Measurements from ENCODE around the gene DRD1.

Gene DRD1

DNA sequence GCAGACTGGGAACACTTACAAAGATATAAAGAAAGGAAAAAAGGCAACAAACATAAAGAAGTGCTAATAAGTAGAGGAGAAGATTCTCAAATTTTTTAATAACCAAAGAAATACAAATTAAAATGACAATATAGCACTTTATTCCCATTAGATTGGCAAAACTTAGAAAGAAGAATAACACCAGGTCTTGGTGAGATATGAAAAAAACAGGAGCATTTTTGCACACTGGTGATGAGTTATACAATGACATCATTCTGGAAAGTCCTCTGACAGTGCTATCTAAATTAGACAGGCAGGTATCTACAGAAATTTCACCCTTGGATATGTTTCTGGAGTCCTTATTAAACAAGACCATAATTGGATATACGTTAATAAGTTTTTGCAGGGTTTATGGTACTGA lies 24.9 kb upstream of the DRD1 start:
- no peak for ATAC-seq
- TF ChIP-seq SNAI2 (CRISPR knock-in tag; IDR thresholded peaks at IDR 0.05), result no peak
- TF ChIP-seq, protein P1, sequence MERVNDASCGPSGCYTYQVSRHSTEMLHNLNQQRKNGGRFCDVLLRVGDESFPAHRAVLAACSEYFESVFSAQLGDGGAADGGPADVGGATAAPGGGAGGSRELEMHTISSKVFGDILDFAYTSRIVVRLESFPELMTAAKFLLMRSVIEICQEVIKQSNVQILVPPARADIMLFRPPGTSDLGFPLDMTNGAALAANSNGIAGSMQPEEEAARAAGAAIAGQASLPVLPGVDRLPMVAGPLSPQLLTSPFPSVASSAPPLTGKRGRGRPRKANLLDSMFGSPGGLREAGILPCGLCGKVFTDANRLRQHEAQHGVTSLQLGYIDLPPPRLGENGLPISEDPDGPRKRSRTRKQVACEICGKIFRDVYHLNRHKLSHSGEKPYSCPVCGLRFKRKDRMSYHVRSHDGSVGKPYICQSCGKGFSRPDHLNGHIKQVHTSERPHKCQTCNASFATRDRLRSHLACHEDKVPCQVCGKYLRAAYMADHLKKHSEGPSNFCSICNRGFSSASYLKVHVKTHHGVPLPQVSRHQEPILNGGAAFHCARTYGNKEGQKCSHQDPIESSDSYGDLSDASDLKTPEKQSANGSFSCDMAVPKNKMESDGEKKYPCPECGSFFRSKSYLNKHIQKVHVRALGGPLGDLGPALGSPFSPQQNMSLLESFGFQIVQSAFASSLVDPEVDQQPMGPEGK (CRISPR knock-in tag; IDR thresholded peaks at IDR 0.05; ENCODE audit: borderline replicate concordance), result no peak
- TF ChIP-seq ZFP3 (CRISPR knock-in tag; IDR thresholded peaks at IDR 0.05), result no peak
- no peak for TF ChIP-seq ARNTL (CRISPR knock-in tag; IDR thresholded peaks at IDR 0.05; ENCODE audit: borderline replicate concordance, low read depth)
- TF ChIP-seq ISL1 (CRISPR knock-in tag; IDR thresholded peaks at IDR 0.05), result no peak

DNA sequence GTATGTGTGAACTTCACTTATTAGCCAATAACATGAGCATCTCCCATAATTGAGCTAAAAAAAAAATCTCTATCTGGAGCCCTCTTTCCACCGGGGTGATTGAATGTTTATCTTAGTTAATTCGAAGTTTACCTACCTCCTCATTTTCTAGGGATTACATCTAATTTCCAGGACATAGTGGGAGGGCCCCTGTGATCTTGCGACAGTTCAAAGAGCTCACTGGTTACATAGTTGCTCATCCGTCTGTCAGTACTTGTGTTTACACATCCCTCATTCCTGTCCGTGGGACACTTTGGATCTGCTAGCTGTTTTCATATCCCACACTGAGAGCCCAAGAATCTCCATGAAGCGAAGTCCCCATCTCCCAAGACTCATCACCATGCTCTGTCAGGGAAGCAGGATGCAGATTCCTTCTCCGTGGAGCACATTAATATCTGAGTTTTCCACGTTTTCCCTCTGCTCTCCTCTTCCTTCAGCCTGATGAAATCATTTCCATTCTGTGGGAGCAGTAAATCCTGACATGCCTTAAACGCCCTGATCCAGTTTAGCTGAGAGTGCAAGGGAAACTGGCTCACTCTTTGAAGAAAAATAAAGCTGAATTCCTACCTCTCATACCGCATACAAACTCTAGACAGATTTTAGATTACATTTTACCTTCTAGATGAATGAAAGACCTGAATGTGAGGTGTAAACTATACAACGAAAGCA lies 24.2 kb upstream of the DRD1 start:
- no peak for ATAC-seq
- TF ChIP-seq RARB (CRISPR knock-in tag; IDR thresholded peaks at IDR 0.05), result no peak
- no peak for TF ChIP-seq ZNF565 (CRISPR knock-in tag; conservative IDR thresholded peaks at IDR 0.05; ENCODE audit: low read depth)
- no peak for TF ChIP-seq GLIS3 (CRISPR knock-in tag; IDR thresholded peaks at IDR 0.05)
- no peak for TF ChIP-seq ZC3H10 (CRISPR knock-in tag; IDR thresholded peaks at IDR 0.05)

DNA sequence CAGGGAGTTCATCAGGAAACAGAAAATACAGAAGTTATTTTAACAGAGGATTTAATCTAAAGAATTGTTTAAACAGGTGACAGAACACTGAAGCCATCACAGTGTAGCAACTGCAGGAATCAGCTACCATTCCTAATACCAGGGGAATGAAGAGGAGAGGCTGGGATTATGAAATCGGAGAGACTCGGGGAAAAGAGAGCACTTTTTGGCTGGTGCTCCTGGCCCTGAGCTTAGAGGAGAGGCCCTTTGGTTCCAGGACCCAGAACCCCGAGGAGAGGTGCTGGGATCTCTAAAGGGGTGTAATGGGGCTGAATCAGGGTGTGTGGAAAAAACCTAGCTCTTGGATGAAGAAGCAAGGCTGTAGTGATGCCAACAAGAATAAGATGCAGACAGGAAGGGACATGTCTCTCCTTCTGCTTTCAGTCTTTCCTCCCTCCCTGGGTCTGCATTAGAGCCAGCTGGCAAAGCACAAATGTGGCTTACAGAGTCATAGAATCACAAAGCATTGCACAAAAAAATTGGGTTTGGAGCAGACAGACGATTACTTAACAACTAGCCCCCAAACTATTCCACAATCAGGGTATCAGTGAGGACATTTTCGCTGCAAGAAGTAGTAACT lies 22.8 kb upstream of the DRD1 start:
- TF ChIP-seq ZFP30 (CRISPR knock-in tag; IDR thresholded peaks at IDR 0.05), result no peak
- TF ChIP-seq GLIS3 (CRISPR knock-in tag; IDR thresholded peaks at IDR 0.05), result no peak
- TF ChIP-seq, protein P2, sequence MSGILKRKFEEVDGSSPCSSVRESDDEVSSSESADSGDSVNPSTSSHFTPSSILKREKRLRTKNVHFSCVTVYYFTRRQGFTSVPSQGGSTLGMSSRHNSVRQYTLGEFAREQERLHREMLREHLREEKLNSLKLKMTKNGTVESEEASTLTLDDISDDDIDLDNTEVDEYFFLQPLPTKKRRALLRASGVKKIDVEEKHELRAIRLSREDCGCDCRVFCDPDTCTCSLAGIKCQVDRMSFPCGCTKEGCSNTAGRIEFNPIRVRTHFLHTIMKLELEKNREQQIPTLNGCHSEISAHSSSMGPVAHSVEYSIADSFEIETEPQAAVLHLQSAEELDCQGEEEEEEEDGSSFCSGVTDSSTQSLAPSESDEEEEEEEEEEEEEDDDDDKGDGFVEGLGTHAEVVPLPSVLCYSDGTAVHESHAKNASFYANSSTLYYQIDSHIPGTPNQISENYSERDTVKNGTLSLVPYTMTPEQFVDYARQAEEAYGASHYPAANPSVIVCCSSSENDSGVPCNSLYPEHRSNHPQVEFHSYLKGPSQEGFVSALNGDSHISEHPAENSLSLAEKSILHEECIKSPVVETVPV (CRISPR knock-in tag; IDR thresholded peaks at IDR 0.05), result no peak
- no peak for TF ChIP-seq OSR1 (CRISPR knock-in tag; IDR thresholded peaks at IDR 0.05)
- no peak for TF ChIP-seq PPARA (CRISPR knock-in tag; IDR thresholded peaks at IDR 0.05; ENCODE audit: borderline replicate concordance)
- TF ChIP-seq ZNF8 (CRISPR knock-in tag; IDR thresholded peaks at IDR 0.05), result no peak
- TF ChIP-seq, protein P3, sequence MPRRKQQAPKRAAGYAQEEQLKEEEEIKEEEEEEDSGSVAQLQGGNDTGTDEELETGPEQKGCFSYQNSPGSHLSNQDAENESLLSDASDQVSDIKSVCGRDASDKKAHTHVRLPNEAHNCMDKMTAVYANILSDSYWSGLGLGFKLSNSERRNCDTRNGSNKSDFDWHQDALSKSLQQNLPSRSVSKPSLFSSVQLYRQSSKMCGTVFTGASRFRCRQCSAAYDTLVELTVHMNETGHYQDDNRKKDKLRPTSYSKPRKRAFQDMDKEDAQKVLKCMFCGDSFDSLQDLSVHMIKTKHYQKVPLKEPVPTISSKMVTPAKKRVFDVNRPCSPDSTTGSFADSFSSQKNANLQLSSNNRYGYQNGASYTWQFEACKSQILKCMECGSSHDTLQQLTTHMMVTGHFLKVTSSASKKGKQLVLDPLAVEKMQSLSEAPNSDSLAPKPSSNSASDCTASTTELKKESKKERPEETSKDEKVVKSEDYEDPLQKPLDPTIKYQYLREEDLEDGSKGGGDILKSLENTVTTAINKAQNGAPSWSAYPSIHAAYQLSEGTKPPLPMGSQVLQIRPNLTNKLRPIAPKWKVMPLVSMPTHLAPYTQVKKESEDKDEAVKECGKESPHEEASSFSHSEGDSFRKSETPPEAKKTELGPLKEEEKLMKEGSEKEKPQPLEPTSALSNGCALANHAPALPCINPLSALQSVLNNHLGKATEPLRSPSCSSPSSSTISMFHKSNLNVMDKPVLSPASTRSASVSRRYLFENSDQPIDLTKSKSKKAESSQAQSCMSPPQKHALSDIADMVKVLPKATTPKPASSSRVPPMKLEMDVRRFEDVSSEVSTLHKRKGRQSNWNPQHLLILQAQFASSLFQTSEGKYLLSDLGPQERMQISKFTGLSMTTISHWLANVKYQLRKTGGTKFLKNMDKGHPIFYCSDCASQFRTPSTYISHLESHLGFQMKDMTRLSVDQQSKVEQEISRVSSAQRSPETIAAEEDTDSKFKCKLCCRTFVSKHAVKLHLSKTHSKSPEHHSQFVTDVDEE (CRISPR knock-in tag; IDR thresholded peaks at IDR 0.05), result no peak

DNA sequence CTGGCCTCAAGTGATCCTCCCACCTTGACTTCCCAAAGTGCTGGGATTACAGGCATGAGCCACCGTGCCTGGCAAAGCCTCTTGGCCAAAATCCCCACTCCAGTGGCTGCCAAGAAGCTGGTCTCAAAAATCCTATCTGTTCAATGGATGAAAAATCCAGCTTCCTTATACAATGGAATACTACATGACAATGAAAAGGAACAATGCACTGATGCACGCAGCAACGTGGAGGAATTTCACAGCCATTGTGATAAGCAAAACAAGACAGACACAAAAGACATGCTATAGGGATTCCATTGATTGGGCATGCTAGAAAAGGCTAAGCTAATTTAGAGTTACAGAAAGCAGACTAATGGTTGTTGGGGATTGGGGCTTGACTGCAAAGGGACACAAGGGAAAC lies 21.3 kb upstream of the DRD1 start:
- TF ChIP-seq, protein P4, sequence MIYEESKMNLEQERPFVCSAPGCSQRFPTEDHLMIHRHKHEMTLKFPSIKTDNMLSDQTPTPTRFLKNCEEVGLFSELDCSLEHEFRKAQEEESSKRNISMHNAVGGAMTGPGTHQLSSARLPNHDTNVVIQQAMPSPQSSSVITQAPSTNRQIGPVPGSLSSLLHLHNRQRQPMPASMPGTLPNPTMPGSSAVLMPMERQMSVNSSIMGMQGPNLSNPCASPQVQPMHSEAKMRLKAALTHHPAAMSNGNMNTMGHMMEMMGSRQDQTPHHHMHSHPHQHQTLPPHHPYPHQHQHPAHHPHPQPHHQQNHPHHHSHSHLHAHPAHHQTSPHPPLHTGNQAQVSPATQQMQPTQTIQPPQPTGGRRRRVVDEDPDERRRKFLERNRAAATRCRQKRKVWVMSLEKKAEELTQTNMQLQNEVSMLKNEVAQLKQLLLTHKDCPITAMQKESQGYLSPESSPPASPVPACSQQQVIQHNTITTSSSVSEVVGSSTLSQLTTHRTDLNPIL (CRISPR knock-in tag; IDR thresholded peaks at IDR 0.05; ENCODE audit: low read depth), result no peak
- TF ChIP-seq OSR1 (CRISPR knock-in tag; IDR thresholded peaks at IDR 0.05) (no peak), GLIS3 (CRISPR knock-in tag; IDR thresholded peaks at IDR 0.05) (no peak), ZFP3 (CRISPR knock-in tag; IDR thresholded peaks at IDR 0.05) (no peak), CSDC2 (CRISPR knock-in tag; IDR thresholded peaks at IDR 0.05) (no peak)
- no peak for ATAC-seq

More for the DNA sequence above, 22.8 kb upstream of the DRD1 start:
- ATAC-seq, result no peak

DNA sequence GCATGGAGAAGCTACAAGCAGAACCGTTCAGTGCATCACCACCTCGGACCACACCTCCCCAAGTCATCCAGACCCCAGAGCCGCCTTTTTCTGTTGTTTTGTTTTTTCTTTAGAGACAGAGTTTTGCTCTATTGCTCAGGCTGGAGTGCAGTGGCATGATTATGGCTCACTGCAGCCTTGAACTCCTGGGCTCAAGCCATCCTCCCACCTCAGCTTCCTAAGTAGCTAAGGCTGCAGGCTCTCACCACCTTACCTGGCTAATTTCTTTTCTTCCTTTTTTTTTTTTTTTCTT lies 20.9 kb upstream of the DRD1 start:
- peak; percentile 38 for ATAC-seq
- TF ChIP-seq ZNF8 (CRISPR knock-in tag; IDR thresholded peaks at IDR 0.05), result no peak
- no peak for TF ChIP-seq ZNF565 (CRISPR knock-in tag; conservative IDR thresholded peaks at IDR 0.05; ENCODE audit: low read depth)
- TF ChIP-seq, protein P5, sequence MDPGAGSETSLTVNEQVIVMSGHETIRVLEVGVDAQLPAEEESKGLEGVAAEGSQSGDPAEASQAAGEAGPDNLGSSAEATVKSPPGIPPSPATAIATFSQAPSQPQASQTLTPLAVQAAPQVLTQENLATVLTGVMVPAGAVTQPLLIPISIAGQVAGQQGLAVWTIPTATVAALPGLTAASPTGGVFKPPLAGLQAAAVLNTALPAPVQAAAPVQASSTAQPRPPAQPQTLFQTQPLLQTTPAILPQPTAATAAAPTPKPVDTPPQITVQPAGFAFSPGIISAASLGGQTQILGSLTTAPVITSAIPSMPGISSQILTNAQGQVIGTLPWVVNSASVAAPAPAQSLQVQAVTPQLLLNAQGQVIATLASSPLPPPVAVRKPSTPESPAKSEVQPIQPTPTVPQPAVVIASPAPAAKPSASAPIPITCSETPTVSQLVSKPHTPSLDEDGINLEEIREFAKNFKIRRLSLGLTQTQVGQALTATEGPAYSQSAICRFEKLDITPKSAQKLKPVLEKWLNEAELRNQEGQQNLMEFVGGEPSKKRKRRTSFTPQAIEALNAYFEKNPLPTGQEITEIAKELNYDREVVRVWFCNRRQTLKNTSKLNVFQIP (CRISPR knock-in tag; IDR thresholded peaks at IDR 0.05; ENCODE audit: borderline replicate concordance, low read depth), result no peak
- TF ChIP-seq CSDC2 (CRISPR knock-in tag; IDR thresholded peaks at IDR 0.05), result no peak
- TF ChIP-seq ISL1 (CRISPR knock-in tag; IDR thresholded peaks at IDR 0.05), result no peak
- no peak for TF ChIP-seq OSR1 (CRISPR knock-in tag; IDR thresholded peaks at IDR 0.05)
- no peak for TF ChIP-seq ARNTL (CRISPR knock-in tag; IDR thresholded peaks at IDR 0.05; ENCODE audit: borderline replicate concordance, low read depth)
- no peak for TF ChIP-seq PPARA (CRISPR knock-in tag; IDR thresholded peaks at IDR 0.05; ENCODE audit: borderline replicate concordance)
- TF ChIP-seq ESRRG (CRISPR knock-in tag; IDR thresholded peaks at IDR 0.05), result no peak
- TF ChIP-seq ZFP30 (CRISPR knock-in tag; IDR thresholded peaks at IDR 0.05), result no peak
- TF ChIP-seq RARB (CRISPR knock-in tag; IDR thresholded peaks at IDR 0.05), result no peak
- no peak for TF ChIP-seq SNAI2 (CRISPR knock-in tag; IDR thresholded peaks at IDR 0.05)
